Measurements from ENCODE around the gene PCSK4. TPM values are rescaled to one million over a fixed set of nuclear protein-coding genes. Genes with fewer than 3 reads are reported as not detected.
"Not testable (repeated sequence)": the region's sequence is repeated elsewhere in the genome, so short reads cannot be mapped to it uniquely, and the experiment has no call there.

The PCSK4 gene
- 10 to 100 TPM; 13.3 to 16.6 TPM for total RNA-seq

DNA sequence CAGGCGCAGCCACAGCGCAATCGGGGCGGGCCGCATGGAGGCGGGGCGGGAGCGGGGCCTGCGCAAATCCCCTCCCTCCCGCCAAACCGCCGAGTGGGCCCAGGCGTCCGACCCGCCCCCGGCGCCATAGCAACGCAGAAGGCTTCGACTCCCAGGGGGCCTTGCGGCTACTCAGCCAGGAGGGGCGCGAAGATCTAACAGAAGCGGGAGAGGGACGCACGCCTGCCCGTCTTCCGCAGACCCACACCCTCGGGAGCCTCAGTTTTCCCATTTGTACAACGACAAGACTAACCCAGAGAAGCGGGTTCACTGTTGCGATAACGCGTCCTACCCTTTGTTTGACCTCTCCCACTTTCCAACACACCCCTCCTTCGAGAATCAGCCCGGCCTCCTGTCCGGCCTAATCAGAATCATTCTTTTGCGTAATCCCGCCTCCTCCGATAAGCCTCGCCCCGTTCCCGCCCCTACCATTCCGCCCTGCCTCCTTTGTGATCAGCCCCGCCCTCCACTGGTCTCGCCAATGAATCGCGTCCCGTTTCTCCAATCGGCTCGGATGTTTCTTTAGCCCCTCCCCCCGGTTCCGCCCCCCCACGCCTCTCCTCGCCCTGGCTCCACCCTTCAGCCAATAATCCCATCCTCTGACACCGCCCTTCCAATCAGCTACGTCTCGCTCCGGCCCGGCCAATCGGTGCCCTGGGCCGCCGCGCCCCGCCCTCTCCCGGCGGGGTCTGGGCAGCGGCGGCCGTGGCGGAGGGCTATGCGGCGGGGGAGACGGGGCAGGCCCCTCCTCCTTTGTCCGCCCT lies at the start of gene PCSK4:
Gene PCSK4 (minus strand): TSS at position 40 of the 803 bp plus-strand sequence. CDS start 4 bp downstream, at position 36.
- no peaks in the 10 kb centered on the region for H3K9me3 Mint-ChIP-seq
- peak within 1 kb of the TSS; percentile 4 for H3K27ac Mint-ChIP-seq
- H3K4me1 Mint-ChIP-seq (ENCODE audit: low read depth): peaks cover 14% of the 10 kb centered on the region
- H3K4me3 Mint-ChIP-seq: peak within 1 kb of the TSS; percentile 82 to 85
- peaks cover 12% of the 10 kb centered on the region for H3K27me3 Mint-ChIP-seq (ENCODE audit: low read depth)
- no peaks in the 10 kb centered on the region for H3K36me3 Mint-ChIP-seq (ENCODE audit: insufficient read depth in 2 of 2)
- DNase-seq (peak; percentile 97), ATAC-seq (replicated peaks in 1 of 2) (peak; percentile 90 to 91)

DNA sequence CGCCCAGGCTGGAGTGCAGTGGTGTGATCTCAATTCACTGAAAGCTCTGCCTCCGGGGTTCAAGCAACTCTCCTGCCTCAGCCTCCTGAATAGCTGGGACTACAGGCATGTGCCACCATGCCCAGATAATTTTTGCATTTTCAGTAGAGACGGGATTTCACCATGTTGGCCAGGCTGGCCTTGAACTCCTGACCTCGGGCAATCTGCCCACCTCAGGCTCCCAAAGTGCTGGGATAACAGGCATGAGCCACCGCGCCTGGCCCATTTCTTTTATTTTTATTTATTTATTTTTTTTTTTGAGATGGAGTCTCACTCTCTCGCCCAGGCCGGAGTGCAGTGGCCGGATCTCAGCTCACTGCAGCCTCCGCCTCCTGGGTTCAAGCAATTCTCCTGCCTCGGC lies 49.6 kb upstream of the PCSK4 start:
- not testable (repeated sequence) for H3K36me3 Mint-ChIP-seq (ENCODE audit: insufficient read depth in 2 of 2); ATAC-seq (replicated peaks in 1 of 2); H3K27ac Mint-ChIP-seq; H3K9me3 Mint-ChIP-seq; DNase-seq; H3K4me3 Mint-ChIP-seq; H3K4me1 Mint-ChIP-seq (ENCODE audit: low read depth)
- H3K27me3 Mint-ChIP-seq (ENCODE audit: low read depth): peaks cover 20% of the 10 kb centered on the region

DNA sequence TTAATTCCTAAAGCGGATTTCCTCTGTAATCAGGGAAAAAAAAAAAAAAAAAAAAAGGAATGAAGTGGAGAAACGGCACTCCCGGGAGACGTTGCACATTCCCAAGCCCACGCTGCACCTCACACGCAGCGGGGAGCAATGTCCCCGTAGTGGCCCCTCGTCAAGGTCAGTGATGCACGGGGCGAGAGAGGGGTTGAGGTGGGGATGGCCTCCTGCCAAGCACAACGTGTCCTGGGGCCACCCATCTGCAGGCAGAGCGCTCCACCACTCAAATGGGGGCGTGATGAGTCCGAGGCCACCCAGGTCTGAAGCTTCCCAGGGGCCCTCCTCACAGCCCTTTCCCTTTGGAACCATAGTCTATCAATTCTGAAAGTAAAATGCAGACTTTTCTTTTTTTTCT lies 48.8 kb upstream of the PCSK4 start:
- H3K4me1 Mint-ChIP-seq (ENCODE audit: low read depth): no peaks in the 10 kb centered on the region
- no peak overlapping the region for H3K27ac Mint-ChIP-seq
- H3K36me3 Mint-ChIP-seq (ENCODE audit: insufficient read depth in 2 of 2): no peaks in the 10 kb centered on the region
- ATAC-seq (replicated peaks in 1 of 2): no peak
- no peak overlapping the region for H3K4me3 Mint-ChIP-seq
- no peak for DNase-seq
- no peaks in the 10 kb centered on the region for H3K9me3 Mint-ChIP-seq
- peaks cover 20% of the 10 kb centered on the region for H3K27me3 Mint-ChIP-seq (ENCODE audit: low read depth)

DNA sequence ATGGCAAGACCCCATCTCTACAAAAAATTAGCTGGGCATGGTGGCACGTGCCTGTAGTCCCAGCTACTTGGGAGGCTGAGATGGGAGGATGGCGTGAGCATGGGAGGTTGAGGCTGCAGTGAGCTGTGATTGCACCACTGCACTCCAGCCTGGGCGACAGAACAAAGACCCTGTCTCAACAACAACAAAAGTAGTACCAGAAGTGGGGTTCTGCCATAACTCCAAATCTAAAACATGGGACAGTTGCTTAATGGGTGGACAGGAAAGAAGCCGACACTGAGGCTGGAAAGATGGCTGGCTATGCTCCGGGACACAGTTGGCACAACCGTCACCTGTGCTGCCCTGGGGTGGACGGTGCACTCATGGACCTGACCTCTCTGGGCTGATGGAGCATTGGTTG lies 45.5 kb upstream of the PCSK4 start:
- H3K4me1 Mint-ChIP-seq (ENCODE audit: low read depth); H3K27me3 Mint-ChIP-seq (ENCODE audit: low read depth); H3K27ac Mint-ChIP-seq; ATAC-seq (replicated peaks in 1 of 2); H3K9me3 Mint-ChIP-seq; H3K36me3 Mint-ChIP-seq (ENCODE audit: insufficient read depth in 2 of 2); H3K4me3 Mint-ChIP-seq; DNase-seq: not testable (repeated sequence)

DNA sequence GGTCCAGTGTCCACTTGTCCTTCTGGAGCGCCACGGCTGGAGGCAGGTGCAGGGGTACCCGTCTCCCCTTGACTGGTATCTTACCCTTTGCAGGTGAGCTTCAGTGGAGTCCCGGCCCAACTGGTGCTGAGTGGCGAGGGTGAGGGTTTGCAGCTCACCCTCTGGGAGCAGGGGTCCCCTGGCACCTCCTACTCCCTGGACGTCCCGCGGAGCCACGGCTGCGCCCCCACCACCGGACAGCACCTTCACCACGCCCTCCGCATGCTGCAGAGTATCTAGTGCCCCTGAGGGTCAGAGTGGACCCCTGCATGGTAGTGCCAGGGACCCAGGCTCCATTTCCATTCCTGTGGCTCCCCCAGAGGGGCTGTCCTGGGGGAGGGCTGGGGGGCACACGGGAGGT lies 44.8 kb upstream of the PCSK4 start:
- H3K4me3 Mint-ChIP-seq: no peak overlapping the region
- H3K9me3 Mint-ChIP-seq: no peaks in the 10 kb centered on the region
- no peaks in the 10 kb centered on the region for H3K27me3 Mint-ChIP-seq (ENCODE audit: low read depth)
- DNase-seq (no peak), ATAC-seq (replicated peaks in 1 of 2) (no peak)
- H3K27ac Mint-ChIP-seq: no peak overlapping the region
- no peaks in the 10 kb centered on the region for H3K4me1 Mint-ChIP-seq (ENCODE audit: low read depth)
- H3K36me3 Mint-ChIP-seq (ENCODE audit: insufficient read depth in 2 of 2): no peaks in the 10 kb centered on the region

DNA sequence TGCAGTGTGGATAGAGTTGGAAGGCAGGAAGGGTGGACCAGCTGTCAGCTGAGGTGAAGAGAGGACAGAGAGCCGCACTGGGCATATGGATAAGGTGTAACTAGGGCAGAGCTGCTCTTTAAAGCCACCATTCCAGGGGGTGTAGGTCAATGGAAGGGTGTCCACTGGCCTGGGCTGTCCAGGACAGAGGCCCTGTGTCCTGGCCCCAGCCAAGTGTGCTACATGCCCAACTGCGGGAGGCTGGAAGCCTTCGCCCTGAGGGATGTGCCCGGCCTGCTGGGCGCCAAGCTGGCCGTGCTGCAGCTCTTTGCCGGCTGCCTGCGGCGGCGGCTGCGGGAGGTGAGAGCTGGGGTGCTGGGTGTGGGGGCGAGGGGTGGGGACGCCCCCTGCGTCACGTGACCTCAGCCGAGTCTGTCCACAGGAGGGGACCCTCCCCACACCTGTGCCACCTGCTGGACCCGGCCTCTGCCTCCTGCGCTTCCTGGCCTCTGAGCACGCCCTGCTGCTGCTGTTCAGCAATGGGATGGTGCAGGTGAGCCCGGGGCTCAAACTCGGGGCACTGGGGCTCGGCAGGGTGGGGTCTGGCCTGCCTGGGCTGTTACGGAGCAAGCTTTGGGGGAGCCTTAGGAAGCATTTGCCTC lies 43.5 kb upstream of the PCSK4 start:
- Mint-ChIP-seq H3K27ac (no peak overlapping the region), H3K4me3 (no peak overlapping the region), H3K4me1 (ENCODE audit: low read depth) (no peaks in the 10 kb centered on the region), H3K9me3 (no peaks in the 10 kb centered on the region), H3K27me3 (ENCODE audit: low read depth) (no peaks in the 10 kb centered on the region), H3K36me3 (ENCODE audit: insufficient read depth in 2 of 2) (no peaks in the 10 kb centered on the region)
- ATAC-seq (replicated peaks in 1 of 2) (no peak), DNase-seq (no peak)

DNA sequence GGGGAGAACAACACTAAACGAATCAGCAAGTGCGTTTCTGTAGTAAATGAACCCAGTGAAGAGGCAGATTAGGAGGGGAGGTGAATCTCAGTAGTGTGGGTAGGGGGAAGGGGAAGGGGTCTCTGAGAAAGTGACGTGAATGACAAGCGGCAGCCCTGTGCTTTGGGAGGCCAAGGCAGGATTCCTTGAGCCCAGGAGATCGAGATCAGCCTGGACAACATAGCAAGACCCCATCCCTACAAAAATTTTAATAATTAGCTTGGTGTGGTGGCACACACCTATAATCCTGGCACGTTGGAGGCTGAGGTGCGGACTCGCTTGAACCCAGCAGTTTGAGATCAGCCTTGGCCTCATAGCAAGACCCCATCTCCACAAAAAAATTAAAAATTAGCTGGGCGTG lies 41.9 kb upstream of the PCSK4 start:
- Mint-ChIP-seq H3K27ac (no peak overlapping the region), H3K36me3 (ENCODE audit: insufficient read depth in 2 of 2) (no peaks in the 10 kb centered on the region), H3K27me3 (ENCODE audit: low read depth) (no peaks in the 10 kb centered on the region), H3K4me1 (ENCODE audit: low read depth) (no peaks in the 10 kb centered on the region), H3K4me3 (no peak overlapping the region), H3K9me3 (no peaks in the 10 kb centered on the region)
- DNase-seq (no peak), ATAC-seq (replicated peaks in 1 of 2) (no peak)

DNA sequence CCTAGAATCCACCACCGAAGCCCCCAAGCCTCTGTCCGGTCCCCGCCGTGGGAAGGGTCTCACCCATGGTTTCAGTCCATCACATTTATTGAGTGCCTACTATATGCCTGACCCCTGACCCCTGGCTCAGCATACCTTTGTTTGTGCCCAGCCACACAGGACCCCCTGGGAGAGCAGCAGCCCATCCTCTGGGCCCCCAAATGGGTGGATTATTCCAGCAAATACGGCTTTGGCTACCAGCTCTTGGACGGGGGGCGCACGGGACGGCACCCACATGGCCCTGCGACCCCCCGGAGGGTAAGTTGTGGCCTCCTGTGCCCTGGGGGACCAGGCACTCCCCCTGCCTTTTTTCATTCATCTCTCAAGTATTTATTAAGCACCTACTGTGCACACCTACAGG lies 41.4 kb upstream of the PCSK4 start:
- no peaks in the 10 kb centered on the region for H3K9me3 Mint-ChIP-seq
- no peak overlapping the region for H3K4me3 Mint-ChIP-seq
- no peak for DNase-seq
- H3K4me1 Mint-ChIP-seq (ENCODE audit: low read depth): no peaks in the 10 kb centered on the region
- H3K27ac Mint-ChIP-seq: no peak overlapping the region
- no peak for ATAC-seq (replicated peaks in 1 of 2)
- H3K36me3 Mint-ChIP-seq (ENCODE audit: insufficient read depth in 2 of 2): no peaks in the 10 kb centered on the region
- H3K27me3 Mint-ChIP-seq (ENCODE audit: low read depth): no peaks in the 10 kb centered on the region

DNA sequence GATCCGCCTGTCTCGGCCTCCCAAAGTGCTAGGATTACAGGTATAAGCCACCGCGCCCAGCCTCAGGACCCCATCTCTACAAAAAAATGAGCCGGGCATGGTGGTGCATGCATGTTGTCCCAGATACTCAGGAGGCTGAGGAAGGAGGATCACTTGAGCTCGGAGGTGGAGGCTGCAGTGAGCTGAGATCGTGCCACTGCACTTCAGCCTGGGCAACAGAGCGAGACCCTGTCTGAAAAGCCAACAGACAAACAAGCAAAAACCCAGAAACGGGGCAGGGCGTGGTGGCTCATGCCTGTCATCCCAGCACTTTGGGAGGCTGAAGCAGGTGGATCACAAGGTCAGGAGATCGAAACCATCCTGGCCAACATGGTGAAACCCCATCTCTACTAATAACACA lies 40.7 kb upstream of the PCSK4 start:
- H3K27ac Mint-ChIP-seq; H3K27me3 Mint-ChIP-seq (ENCODE audit: low read depth): not testable (repeated sequence)

DNA sequence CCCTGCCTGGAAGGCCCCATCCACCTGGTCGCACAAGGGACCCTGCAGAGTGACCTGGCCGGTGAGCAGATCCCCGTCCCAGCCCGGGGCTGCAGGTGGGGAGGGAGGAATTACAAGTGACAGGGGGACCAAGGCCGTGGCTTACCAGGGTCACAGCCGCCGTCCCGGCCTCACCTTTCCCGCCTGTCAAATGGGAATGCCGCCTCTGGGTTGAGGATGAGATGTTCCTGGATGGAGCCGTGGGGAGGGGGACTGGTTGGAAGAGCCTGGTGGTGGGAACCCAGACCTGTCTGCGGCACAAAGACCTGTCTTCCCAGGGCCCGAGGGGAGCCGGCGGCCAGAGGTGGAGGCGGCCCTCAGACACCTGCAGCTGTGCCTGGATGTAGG lies 39.3 kb upstream of the PCSK4 start:
- Mint-ChIP-seq H3K4me3 (no peak overlapping the region), H3K27ac (no peak overlapping the region), H3K36me3 (ENCODE audit: insufficient read depth in 2 of 2) (peaks cover 0 to 5% of the 10 kb centered on the region in 2 donors), H3K27me3 (ENCODE audit: low read depth) (peaks cover 18% of the 10 kb centered on the region), H3K4me1 (ENCODE audit: low read depth) (peaks cover 4% of the 10 kb centered on the region), H3K9me3 (no peaks in the 10 kb centered on the region)
- no peak for DNase-seq
- ATAC-seq (replicated peaks in 1 of 2): no peak

More for the DNA sequence above, 40.7 kb upstream of the PCSK4 start:
- H3K4me3 Mint-ChIP-seq; H3K9me3 Mint-ChIP-seq; H3K36me3 Mint-ChIP-seq (ENCODE audit: insufficient read depth in 2 of 2); ATAC-seq (replicated peaks in 1 of 2); H3K4me1 Mint-ChIP-seq (ENCODE audit: low read depth); DNase-seq: not testable (repeated sequence)

DNA sequence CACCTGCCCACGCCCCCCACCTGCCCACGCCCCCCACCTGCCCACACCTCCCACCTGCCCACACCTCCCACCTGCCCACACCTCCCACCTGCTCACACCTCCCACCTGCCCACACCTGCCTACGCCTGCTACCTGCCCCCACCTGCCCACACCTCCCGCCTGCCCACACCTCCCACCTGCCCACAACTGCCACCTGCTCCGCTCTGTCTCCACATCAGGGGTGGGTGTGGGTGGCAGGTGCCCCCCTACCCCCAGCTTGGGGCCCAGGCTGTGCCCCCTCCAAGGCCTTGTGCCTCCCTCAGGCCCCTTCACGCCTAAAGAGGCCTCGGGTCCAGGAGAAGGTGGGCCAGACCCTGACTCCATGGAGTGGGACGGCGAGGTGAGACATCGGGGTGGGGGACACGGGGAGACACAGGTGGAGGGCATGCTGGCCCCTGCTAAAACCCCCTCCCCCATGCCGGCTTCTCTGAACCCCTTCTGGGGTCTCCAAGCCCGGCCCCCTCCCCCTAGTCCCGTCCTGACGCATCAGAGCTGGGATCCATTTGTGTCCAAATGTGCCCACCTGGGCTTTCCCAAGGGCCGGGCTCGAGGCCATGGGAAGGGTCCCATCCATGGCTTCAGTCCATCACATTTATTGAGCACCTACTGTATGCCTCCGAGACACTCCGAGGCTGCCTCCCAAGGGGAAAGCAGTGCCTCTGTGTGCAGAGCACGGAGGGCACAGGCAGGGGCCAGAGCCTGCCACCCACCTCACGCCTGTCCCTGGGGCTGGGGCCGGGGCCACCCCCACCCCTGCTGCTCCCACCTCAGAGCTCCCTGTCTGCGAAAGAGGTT lies 38.7 kb upstream of the PCSK4 start:
- no peaks in the 10 kb centered on the region for H3K9me3 Mint-ChIP-seq
- peaks cover 22% of the 10 kb centered on the region for H3K27me3 Mint-ChIP-seq (ENCODE audit: low read depth)
- no peak overlapping the region for H3K4me3 Mint-ChIP-seq
- ATAC-seq (replicated peaks in 1 of 2): no peak
- H3K4me1 Mint-ChIP-seq (ENCODE audit: low read depth): peaks cover 6% of the 10 kb centered on the region
- no peak overlapping the region for H3K27ac Mint-ChIP-seq
- peaks cover 0 to 5% of the 10 kb centered on the region in 2 donors for H3K36me3 Mint-ChIP-seq (ENCODE audit: insufficient read depth in 2 of 2)
- DNase-seq: no peak

DNA sequence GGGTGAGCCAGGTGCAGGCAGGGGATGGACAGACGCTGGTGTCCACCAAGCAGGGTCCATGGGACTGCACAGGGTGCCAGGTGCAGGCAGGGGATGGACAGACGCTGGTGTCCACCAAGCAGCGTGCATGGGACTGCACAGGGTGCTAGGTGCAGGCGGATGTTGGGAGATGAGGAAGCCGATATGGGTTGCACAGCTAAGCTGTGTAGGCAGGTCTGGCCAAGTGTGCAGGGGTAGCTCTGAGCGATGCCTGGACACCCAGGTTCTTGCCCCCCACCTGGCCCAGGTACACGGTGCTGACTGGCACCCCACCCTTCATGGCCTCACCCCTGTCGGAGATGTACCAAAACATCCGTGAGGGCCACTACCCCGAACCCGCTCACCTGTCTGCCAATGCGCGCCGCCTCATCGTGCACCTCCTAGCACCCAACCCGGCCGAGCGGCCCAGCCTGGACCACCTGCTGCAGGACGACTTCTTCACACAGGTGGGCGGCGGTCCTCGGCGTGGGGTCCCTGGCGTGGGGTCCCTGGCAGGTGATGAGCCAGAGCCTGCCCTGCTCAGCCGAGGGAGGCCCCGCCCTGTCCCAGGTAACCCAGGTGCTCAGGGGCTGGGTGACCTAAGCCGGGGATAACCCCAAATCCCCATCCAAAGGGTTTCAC lies 37.6 kb upstream of the PCSK4 start:
- Mint-ChIP-seq H3K4me1 (ENCODE audit: low read depth) (peaks cover 6% of the 10 kb centered on the region), H3K9me3 (no peaks in the 10 kb centered on the region), H3K36me3 (ENCODE audit: insufficient read depth in 2 of 2) (peaks cover 0 to 5% of the 10 kb centered on the region in 2 donors), H3K27me3 (ENCODE audit: low read depth) (peaks cover 29% of the 10 kb centered on the region), H3K27ac (no peak overlapping the region), H3K4me3 (no peak overlapping the region)
- no peak for DNase-seq
- no peak for ATAC-seq (replicated peaks in 1 of 2)

Data from activated T-cell treated with anti-CD3 and anti-CD28 coated beads, Interleukin-2, amount 50 U/mL, for 72 hours (primary cell).